HUES48 (cell line): ENCODE measurements around the gene BCL2A1.

ENCODE experiments used
- H3K27ac ChIP-seq: one replicate; pipeline ENCODE4 v1.7.0; 2013; ENCODE audit warnings: low read depth, low read length, inconsistent platforms
- H3K27me3 ChIP-seq: 2 replicates; pipeline ENCODE4 v1.6.1; 2013; ENCODE audit warnings: mild to moderate bottlenecking, low read length; ENCODE audit not compliant: control insufficient read depth, insufficient read depth
- H3K36me3 ChIP-seq: 2 replicates; pipeline ENCODE4 v1.6.1; 2013; ENCODE audit warnings: low read length; ENCODE audit not compliant: control insufficient read depth, insufficient read depth
- H3K4me1 ChIP-seq: 2 replicates; pipeline ENCODE4 v1.6.1; 2013; ENCODE audit warnings: mild to moderate bottlenecking, low read length; ENCODE audit not compliant: control insufficient read depth, insufficient read depth
- H3K4me3 ChIP-seq: 2 replicates; pipeline ENCODE4 v1.5.1; 2013; ENCODE audit warnings: mild to moderate bottlenecking, low read depth, low read length
- H3K9ac ChIP-seq: 2 replicates; pipeline ENCODE4 v1.6.1; 2013; ENCODE audit warnings: mild to moderate bottlenecking, low read depth, low read length, moderate library complexity
- H3K9me3 ChIP-seq: 2 replicates; pipeline ENCODE4 v1.6.1; 2013; ENCODE audit warnings: low read length; ENCODE audit not compliant: control insufficient read depth, insufficient read depth

Gene BCL2A1

GRCh38 chr15:79956354-79956939 is 14.5 kb downstream of the BCL2A1 start:
- no peaks in the 10 kb centered on the region for H3K4me1 ChIP-seq
- H3K36me3 ChIP-seq, result no peaks in the 10 kb centered on the region
- no peak overlapping the region for H3K27ac ChIP-seq
- no peak overlapping the region for H3K9ac ChIP-seq
- H3K4me3 ChIP-seq, result no peak overlapping the region
- no peaks in the 10 kb centered on the region for H3K9me3 ChIP-seq
- no peaks in the 10 kb centered on the region for H3K27me3 ChIP-seq

GRCh38 chr15:79954661-79955060 is 16.3 kb downstream of the BCL2A1 start:
- Histone ChIP-seq H3K27ac (no peak overlapping the region), H3K9ac (no peak overlapping the region)

GRCh38 chr15:79953951-79954444 is 17.0 kb downstream of the BCL2A1 start:
- Histone ChIP-seq H3K4me1 (no peaks in the 10 kb centered on the region), H3K4me3 (no peak overlapping the region), H3K27me3 (no peaks in the 10 kb centered on the region), H3K9me3 (no peaks in the 10 kb centered on the region), H3K36me3 (no peaks in the 10 kb centered on the region), H3K9ac (no peak overlapping the region), H3K27ac (no peak overlapping the region)

More at GRCh38 chr15:79954661-79955060, 16.3 kb downstream of the BCL2A1 start:
- Histone ChIP-seq H3K4me1 (no peaks in the 10 kb centered on the region), H3K36me3 (no peaks in the 10 kb centered on the region), H3K4me3 (no peak overlapping the region), H3K27me3 (no peaks in the 10 kb centered on the region), H3K9me3 (no peaks in the 10 kb centered on the region)

- Histone ChIP-seq H3K36me3 (no peaks in the 10 kb centered on the region), H3K4me1 (no peaks in the 10 kb centered on the region), H3K9me3 (no peaks in the 10 kb centered on the region), H3K4me3 (no peak overlapping the region), H3K9ac (no peak overlapping the region), H3K27ac (no peak overlapping the region), H3K27me3 (no peaks in the 10 kb centered on the region)
Measured at GRCh38 chr15:79952329-79952728, 18.7 kb downstream of the BCL2A1 start.

- no peaks in the 10 kb centered on the region for H3K27me3 ChIP-seq
- no peak overlapping the region for H3K4me3 ChIP-seq
- no peak overlapping the region for H3K9ac ChIP-seq
- no peaks in the 10 kb centered on the region for H3K36me3 ChIP-seq
- H3K9me3 ChIP-seq, result no peaks in the 10 kb centered on the region
- no peaks in the 10 kb centered on the region for H3K4me1 ChIP-seq
- no peak overlapping the region for H3K27ac ChIP-seq
Measured at GRCh38 chr15:79950247-79950646, 20.7 kb downstream of the BCL2A1 start.

- no peak overlapping the region for H3K27ac ChIP-seq
- H3K27me3 ChIP-seq, result no peaks in the 10 kb centered on the region
- H3K36me3 ChIP-seq, result no peaks in the 10 kb centered on the region
Measured at GRCh38 chr15:79948761-79949160, 22.2 kb downstream of the BCL2A1 start.

GRCh38 chr15:79948095-79948695 is 22.8 kb downstream of the BCL2A1 start:
- Histone ChIP-seq H3K27me3 (no peaks in the 10 kb centered on the region), H3K4me3 (no peak overlapping the region), H3K4me1 (no peaks in the 10 kb centered on the region), H3K27ac (no peak overlapping the region), H3K36me3 (no peaks in the 10 kb centered on the region), H3K9me3 (no peaks in the 10 kb centered on the region), H3K9ac (no peak overlapping the region)

More at GRCh38 chr15:79948761-79949160, 22.2 kb downstream of the BCL2A1 start:
- Histone ChIP-seq H3K9me3 (no peaks in the 10 kb centered on the region), H3K9ac (no peak overlapping the region), H3K4me1 (no peaks in the 10 kb centered on the region), H3K4me3 (no peak overlapping the region)

- Histone ChIP-seq H3K4me3 (no peak overlapping the region), H3K36me3 (no peaks in the 10 kb centered on the region), H3K4me1 (no peaks in the 10 kb centered on the region), H3K9ac (no peak overlapping the region), H3K27me3 (no peaks in the 10 kb centered on the region), H3K27ac (no peak overlapping the region), H3K9me3 (no peaks in the 10 kb centered on the region)
Measured at GRCh38 chr15:79947009-79947408, 24.0 kb downstream of the BCL2A1 start.

GRCh38 chr15:79944622-79945021 is 26.4 kb downstream of the BCL2A1 start:
- H3K4me3 ChIP-seq, result no peak overlapping the region
- H3K27ac ChIP-seq, result no peak overlapping the region
- H3K9ac ChIP-seq, result no peak overlapping the region
- H3K27me3 ChIP-seq, result no peaks in the 10 kb centered on the region
- no peaks in the 10 kb centered on the region for H3K36me3 ChIP-seq
- no peaks in the 10 kb centered on the region for H3K4me1 ChIP-seq
- H3K9me3 ChIP-seq, result no peaks in the 10 kb centered on the region

- no peaks in the 10 kb centered on the region for H3K9me3 ChIP-seq
- no peaks in the 10 kb centered on the region for H3K4me1 ChIP-seq
- no peaks in the 10 kb centered on the region for H3K36me3 ChIP-seq
- H3K4me3 ChIP-seq, result no peak overlapping the region
- H3K27ac ChIP-seq, result no peak overlapping the region
- H3K27me3 ChIP-seq, result no peaks in the 10 kb centered on the region
- no peak overlapping the region for H3K9ac ChIP-seq
Measured at GRCh38 chr15:79943820-79944219, 27.2 kb downstream of the BCL2A1 start.

GRCh38 chr15:79942741-79943481 is 28.1 kb downstream of the BCL2A1 start:
- Histone ChIP-seq H3K36me3 (no peaks in the 10 kb centered on the region), H3K9me3 (no peaks in the 10 kb centered on the region), H3K27me3 (no peaks in the 10 kb centered on the region), H3K4me1 (no peaks in the 10 kb centered on the region), H3K9ac (no peak overlapping the region), H3K27ac (no peak overlapping the region), H3K4me3 (no peak overlapping the region)
